Dermis blood vessel endothelial cell (primary cell): ENCODE results near the gene NPSR1. TPM values are rescaled to one million over a fixed set of nuclear protein-coding genes. Genes with fewer than 3 reads are reported as not detected.

Source experiments
- DNase-seq: peaks from one replicate; pipeline ENCODE4 v3.0.0; 2010
- total RNA-seq: library from RNA; depleted of rRNA; stranded (reverse); fragments of >200 nt; gene quantifications from 2 replicates; pipeline ENCODE4 v1.2.3, GENCODE V29; 2014

Gene NPSR1
- total RNA-seq, 1 donor from 2014 or later = not detected

GRCh38 chr7:34723866-34724490 is 66.0 kb downstream of the NPSR1 start:
- peak; percentile 12 for DNase-seq

- no peak for DNase-seq
Observed at GRCh38 chr7:34726221-34726620, 68.2 kb downstream of the NPSR1 start.

- DNase-seq = no peak
Observed at GRCh38 chr7:34727464-34727995, 69.5 kb downstream of the NPSR1 start.

- no peak for DNase-seq
Observed at GRCh38 chr7:34728156-34728555, 70.1 kb downstream of the NPSR1 start.

GRCh38 chr7:34734771-34735170 is 76.8 kb downstream of the NPSR1 start:
- DNase-seq = no peak

GRCh38 chr7:34735526-34735925 is 77.5 kb downstream of the NPSR1 start:
- DNase-seq = no peak

- DNase-seq = no peak
Observed at GRCh38 chr7:34739651-34740300, 81.8 kb downstream of the NPSR1 start.

GRCh38 chr7:34740840-34741239 is 82.8 kb downstream of the NPSR1 start:
- DNase-seq = no peak

GRCh38 chr7:34747176-34747781 is 89.3 kb downstream of the NPSR1 start:
- no peak for DNase-seq

- DNase-seq = peak; percentile 94
Observed at GRCh38 chr7:34747867-34748727, 90.1 kb downstream of the NPSR1 start.

- DNase-seq = no peak
Observed at GRCh38 chr7:34748728-34749089, 90.7 kb downstream of the NPSR1 start.

GRCh38 chr7:34749446-34749845 is 91.4 kb downstream of the NPSR1 start:
- no peak for DNase-seq

- DNase-seq = no peak
Observed at GRCh38 chr7:34750209-34750608, 92.2 kb downstream of the NPSR1 start.

- no peak for DNase-seq
Observed at GRCh38 chr7:34750636-34751035, 92.6 kb downstream of the NPSR1 start.

GRCh38 chr7:34751725-34752643 is 94.0 kb downstream of the NPSR1 start:
- DNase-seq = no peak

- DNase-seq = no peak
Observed at GRCh38 chr7:34752929-34753328, 94.9 kb downstream of the NPSR1 start.

- no peak for DNase-seq
Observed at GRCh38 chr7:34755008-34755407, 97.0 kb downstream of the NPSR1 start.

- DNase-seq = no peak
Observed at GRCh38 chr7:34756025-34756437, 98.0 kb downstream of the NPSR1 start.

- DNase-seq = no peak
Observed at GRCh38 chr7:34756691-34757090, 98.7 kb downstream of the NPSR1 start.

- no peak for DNase-seq
Observed at GRCh38 chr7:34757570-34758110, 99.6 kb downstream of the NPSR1 start.

GRCh38 chr7:34758111-34758601 is 100.1 kb downstream of the NPSR1 start:
- no peak for DNase-seq
